HFF-Myc (cell line): ENCODE results near the gene WDPCP.

Experiments
- DNase-seq: peaks from one replicate; pipeline ENCODE4 v3.0.0-alpha.2; 2011; ENCODE audit warnings: low read depth; ENCODE audit errors: extremely low read depth
- H3K4me3 ChIP-seq: replicated peaks from 2 replicates; pipeline ENCODE4 v1.5.1; 2011; ENCODE audit warnings: low read depth, mild to moderate bottlenecking, control low read depth, low read length
- CTCF ChIP-seq: IDR thresholded peaks from 2 replicates; pipeline ENCODE4 v1.5.1; 2012; ENCODE audit warnings: mild to moderate bottlenecking, low read depth, low read length, control low read depth; ENCODE audit errors: missing control alignments

WDPCP gene

GRCh38 chr2:63434024-63435001 lies 154.0 kb downstream of the WDPCP start:
- DNase-seq, result no peak
- no peak overlapping the region for H3K4me3 ChIP-seq
- no peak for TF ChIP-seq CTCF

GRCh38 chr2:63432373-63432772 lies 155.9 kb downstream of the WDPCP start:
- H3K4me3 ChIP-seq, result no peak overlapping the region
- TF ChIP-seq CTCF, result no peak
- DNase-seq, result peak; percentile 9

GRCh38 chr2:63425606-63426005 lies 162.7 kb downstream of the WDPCP start:
- no peak for DNase-seq
- no peak overlapping the region for H3K4me3 ChIP-seq
- no peak for TF ChIP-seq CTCF

- no peak for TF ChIP-seq CTCF
- H3K4me3 ChIP-seq, result no peak overlapping the region
- no peak for DNase-seq
Measured at GRCh38 chr2:63425079-63425416, 163.2 kb downstream of the WDPCP start.

GRCh38 chr2:63424329-63425078 lies 163.8 kb downstream of the WDPCP start:
- DNase-seq, result peak; percentile 40
- peak; percentile 67 for TF ChIP-seq CTCF

GRCh38 chr2:63422556-63422955 lies 165.7 kb downstream of the WDPCP start:
- no peak overlapping the region for H3K4me3 ChIP-seq
- no peak for DNase-seq
- TF ChIP-seq CTCF, result no peak

More at GRCh38 chr2:63424329-63425078, 163.8 kb downstream of the WDPCP start:
- no peak overlapping the region for H3K4me3 ChIP-seq
